HEK293 (cell line): ENCODE measurements around the gene SLC25A14.

Source experiments
- CTCF ChIA-PET: fragments of 350-600 bp; formaldehyde crosslinking; extraction: SDS; loops from one replicate; lab custom pipeline; 2021; ENCODE audit warnings: antibody characterized with exemption; lab: Yijun Ruan, JAX
- POLR2A ChIA-PET: fragments of 300-600 bp; formaldehyde crosslinking; extraction: SDS; loops from one replicate; lab custom pipeline; 2020; ENCODE audit warnings: antibody characterized with exemption, inconsistent platforms; lab: Yijun Ruan, JAX
- H3K27ac ChIP-seq: fragments of 200-500 bp; sonication (Bioruptor generic); 2 replicates; pipeline ENCODE4 v1.5.1; 2014; ENCODE audit warnings: low read depth, low read length, control low read depth, inconsistent platforms; ENCODE audit errors: extremely low read depth
- H3K36me3 ChIP-seq, 2 experiments: fragments of 200-500 bp in 1 of 2; sonication (Bioruptor generic) in 1 of 2; 1 replicate in 1 of 2; 2 replicates in 1 of 2; pipeline ENCODE4 v1.5.1; 2014 to 2017; ENCODE audit warnings: inconsistent platforms in 2 of 2, low read length in 2 of 2; ENCODE audit not compliant: control insufficient read depth in 2 of 2, insufficient read depth in 1 of 2
- H3K4me1 ChIP-seq: fragments of 200-500 bp; sonication (Bioruptor generic); 2 replicates; pipeline ENCODE4 v1.5.1; 2014; ENCODE audit warnings: mild to moderate bottlenecking, low read length, inconsistent platforms; ENCODE audit not compliant: control insufficient read depth, insufficient read depth
- H3K4me3 ChIP-seq: 2 replicates; pipeline ENCODE4 v1.5.1; 2011; ENCODE audit warnings: low read depth, mild to moderate bottlenecking, control low read depth, low read length, moderate library complexity
- H3K9me3 ChIP-seq: fragments of 200-500 bp; sonication (Bioruptor generic); 2 replicates; pipeline ENCODE4 v1.5.1; 2014; ENCODE audit warnings: low read depth, low read length, inconsistent platforms; ENCODE audit not compliant: control insufficient read depth, insufficient read depth
- KLF10 ChIP-seq: fragments of 450-650 bp; IDR thresholded peaks from 2 replicates; pipeline ENCODE4 v1.5.1; 2018; ENCODE audit warnings: missing biosample characterization, mild to moderate bottlenecking, missing genetic modification characterization
- SP7 ChIP-seq: fragments of 450-650 bp; formaldehyde crosslinking; IDR thresholded peaks from 2 replicates; pipeline ENCODE4 v1.5.1; 2016; ENCODE audit warnings: missing biosample characterization, missing genetic modification characterization
- ZBTB21 ChIP-seq: fragments of 450-650 bp; formaldehyde crosslinking; IDR thresholded peaks from 2 replicates; pipeline ENCODE4 v1.5.1; 2017; ENCODE audit warnings: missing biosample characterization, missing genetic modification characterization
- ZNF223 ChIP-seq: fragments of 450-650 bp; formaldehyde crosslinking; IDR thresholded peaks from 2 replicates; pipeline ENCODE4 v1.5.1; 2016; ENCODE audit warnings: missing biosample characterization, missing genetic modification characterization
- ZNF529 ChIP-seq: fragments of 450-650 bp; formaldehyde crosslinking; IDR thresholded peaks from 2 replicates; pipeline ENCODE4 v1.5.1; 2017; ENCODE audit warnings: missing genetic modification characterization, missing biosample characterization; ENCODE audit not compliant: insufficient replicate concordance
- ZNF558 ChIP-seq: fragments of 450-650 bp; formaldehyde crosslinking; IDR thresholded peaks from 2 replicates; pipeline ENCODE4 v1.5.1; 2016; ENCODE audit warnings: missing biosample characterization, missing genetic modification characterization
- ZNF585B ChIP-seq: fragments of 450-650 bp; formaldehyde crosslinking; IDR thresholded peaks from 2 replicates; pipeline ENCODE4 v1.5.1; 2016; ENCODE audit warnings: missing biosample characterization, missing genetic modification characterization
- ZNF624 ChIP-seq: fragments of 450-650 bp; formaldehyde crosslinking; IDR thresholded peaks from 2 replicates; pipeline ENCODE4 v1.5.1; 2017; ENCODE audit warnings: missing biosample characterization, missing genetic modification characterization
- ZNF629 ChIP-seq: fragments of 450-650 bp; formaldehyde crosslinking; IDR thresholded peaks from 2 replicates; pipeline ENCODE4 v1.5.1; 2017; ENCODE audit warnings: missing biosample characterization, missing genetic modification characterization
- ZNF76 ChIP-seq: fragments of 450-650 bp; formaldehyde crosslinking; IDR thresholded peaks from 2 replicates; pipeline ENCODE4; 2016; ENCODE audit warnings: low read depth, missing biosample characterization, missing genetic modification characterization, borderline replicate concordance
- ZNF776 ChIP-seq: fragments of 450-650 bp; formaldehyde crosslinking; IDR thresholded peaks from 2 replicates; pipeline ENCODE4 v1.5.0; 2017; ENCODE audit warnings: missing biosample characterization, missing genetic modification characterization, borderline replicate concordance
- ZXDB ChIP-seq: fragments of 450-650 bp; formaldehyde crosslinking; IDR thresholded peaks from 2 replicates; pipeline ENCODE4 v1.5.1; 2016; ENCODE audit warnings: missing biosample characterization, missing genetic modification characterization
- TF ChIP-seq, protein P1 (sequence below): fragments of 450-650 bp; formaldehyde crosslinking; IDR thresholded peaks from 2 replicates; pipeline ENCODE4 v1.5.1; 2016; ENCODE audit warnings: missing biosample characterization, missing genetic modification characterization
- TF ChIP-seq, protein P2 (sequence below): fragments of 450-650 bp; formaldehyde crosslinking; IDR thresholded peaks from 2 replicates; pipeline ENCODE4 v1.5.1; 2016; ENCODE audit warnings: missing biosample characterization, missing genetic modification characterization
- TF ChIP-seq, protein P3 (sequence below): fragments of 450-650 bp; formaldehyde crosslinking; IDR thresholded peaks from 2 replicates; pipeline ENCODE4 v1.5.1; 2016; ENCODE audit warnings: missing biosample characterization, missing genetic modification characterization

The SLC25A14 gene

DNA sequence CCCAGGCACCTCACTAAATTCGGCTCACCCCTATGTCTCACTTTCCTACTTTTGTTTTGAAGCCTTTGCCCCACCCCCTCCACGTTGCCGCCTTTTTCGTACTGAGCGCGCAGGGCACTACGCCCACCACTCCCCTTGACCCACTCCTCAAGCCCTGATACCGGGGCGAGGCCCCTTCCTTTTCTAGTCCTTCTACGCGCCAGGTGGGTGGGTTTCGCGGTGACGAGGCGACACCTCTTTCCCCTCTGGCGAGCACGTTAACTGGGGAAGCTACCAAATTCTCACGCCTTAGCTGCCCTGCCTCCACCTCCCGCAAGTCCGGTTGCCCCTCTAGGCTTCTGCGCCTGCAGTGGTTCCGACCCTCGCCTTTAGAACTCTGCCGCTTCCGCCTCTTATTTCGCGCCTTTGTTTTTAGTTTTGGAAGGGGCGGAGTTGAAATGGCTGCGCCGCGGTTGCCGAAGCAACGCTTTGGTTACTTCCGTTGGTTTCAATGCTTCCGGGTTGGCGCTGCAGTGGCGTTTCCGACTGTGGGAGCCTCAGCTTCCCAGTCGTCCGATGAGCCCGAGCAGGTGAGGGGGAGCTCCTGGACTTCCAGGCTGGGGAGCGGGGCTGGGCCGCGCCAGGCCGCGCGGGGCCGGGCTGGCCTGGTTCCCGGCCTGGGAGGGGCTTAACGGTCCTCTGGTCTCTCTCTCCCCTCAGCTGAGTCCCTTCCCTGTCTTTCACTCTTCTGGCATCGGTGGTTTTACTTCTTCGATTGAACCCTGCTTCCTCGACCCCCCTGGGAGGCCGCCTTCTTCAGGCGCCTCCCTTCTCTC is at the start of gene SLC25A14 (continued):
- TF ChIP-seq, protein P1, sequence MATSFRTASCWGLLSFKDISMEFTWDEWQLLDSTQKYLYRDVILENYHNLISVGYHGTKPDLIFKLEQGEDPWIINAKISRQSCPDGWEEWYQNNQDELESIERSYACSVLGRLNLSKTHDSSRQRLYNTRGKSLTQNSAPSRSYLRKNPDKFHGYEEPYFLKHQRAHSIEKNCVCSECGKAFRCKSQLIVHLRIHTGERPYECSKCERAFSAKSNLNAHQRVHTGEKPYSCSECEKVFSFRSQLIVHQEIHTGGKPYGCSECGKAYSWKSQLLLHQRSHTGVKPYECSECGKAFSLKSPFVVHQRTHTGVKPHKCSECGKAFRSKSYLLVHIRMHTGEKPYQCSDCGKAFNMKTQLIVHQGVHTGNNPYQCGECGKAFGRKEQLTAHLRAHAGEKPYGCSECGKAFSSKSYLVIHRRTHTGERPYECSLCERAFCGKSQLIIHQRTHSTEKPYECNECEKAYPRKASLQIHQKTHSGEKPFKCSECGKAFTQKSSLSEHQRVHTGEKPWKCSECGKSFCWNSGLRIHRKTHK = no peak
- TF ChIP-seq, protein P2, sequence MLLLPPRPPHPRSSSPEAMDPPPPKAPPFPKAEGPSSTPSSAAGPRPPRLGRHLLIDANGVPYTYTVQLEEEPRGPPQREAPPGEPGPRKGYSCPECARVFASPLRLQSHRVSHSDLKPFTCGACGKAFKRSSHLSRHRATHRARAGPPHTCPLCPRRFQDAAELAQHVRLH (tag by site-specific recombination) = no peak
- no peak for TF ChIP-seq KLF10
- 0 out of 2 replicates have a peak, but pooled peaks have one; percentile 40 for TF ChIP-seq ZNF629 (tag by site-specific recombination)

DNA sequence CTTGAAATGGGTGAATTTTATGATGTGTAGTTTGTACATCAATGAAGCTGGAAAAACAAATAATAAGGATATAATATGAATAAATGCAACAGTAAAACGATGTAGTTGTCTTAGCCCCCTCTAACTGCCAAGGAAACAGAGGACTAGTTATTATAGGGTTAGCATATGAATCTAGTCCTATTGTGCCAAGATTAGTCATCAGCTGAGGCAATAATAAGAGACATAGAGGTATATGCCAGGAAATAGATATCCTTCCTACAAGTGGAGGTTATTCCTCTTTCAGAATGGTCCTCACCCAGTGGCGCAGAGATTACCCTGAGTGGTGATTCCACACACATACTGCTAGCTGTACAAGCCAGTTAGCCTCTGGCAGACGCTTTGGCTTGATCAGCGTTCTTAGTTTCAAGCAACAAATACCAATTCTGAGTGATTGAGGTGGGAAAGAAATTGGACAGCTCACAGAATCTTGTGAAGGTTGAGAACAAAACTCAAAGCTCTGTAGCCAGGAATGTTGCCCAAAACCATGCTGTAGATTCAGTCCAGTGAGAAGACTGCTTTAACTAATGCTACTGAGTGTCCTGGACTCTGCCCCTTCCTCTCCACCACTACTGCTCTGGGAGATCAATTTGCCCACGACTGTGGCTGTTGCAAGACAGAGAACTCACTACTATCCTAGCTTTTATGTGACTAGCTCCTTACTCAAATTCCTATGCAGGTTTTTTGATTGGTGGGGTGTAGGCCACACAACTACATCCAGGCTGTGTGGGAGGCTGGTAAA is 44.0 kb upstream of the SLC25A14 start:
- no peaks in the 10 kb centered on the region for H3K36me3 ChIP-seq
- no peak for TF ChIP-seq ZNF76 (tag by site-specific recombination)
- no peak overlapping the region for H3K27ac ChIP-seq
- ChIA-PET CTCF (interaction anchor here (0.8 kb wide), 1 partner anchor 35 kb away, joined by 3 read pairs; no protein-coding TSS in a partner anchor), POLR2A (no interaction called here)
- H3K4me3 ChIP-seq = no peak overlapping the region
- 0 out of 2 replicates have a peak, but pooled peaks cover 2% of the 10 kb centered on the region for H3K4me1 ChIP-seq
- H3K9me3 ChIP-seq = no peaks in the 10 kb centered on the region

DNA sequence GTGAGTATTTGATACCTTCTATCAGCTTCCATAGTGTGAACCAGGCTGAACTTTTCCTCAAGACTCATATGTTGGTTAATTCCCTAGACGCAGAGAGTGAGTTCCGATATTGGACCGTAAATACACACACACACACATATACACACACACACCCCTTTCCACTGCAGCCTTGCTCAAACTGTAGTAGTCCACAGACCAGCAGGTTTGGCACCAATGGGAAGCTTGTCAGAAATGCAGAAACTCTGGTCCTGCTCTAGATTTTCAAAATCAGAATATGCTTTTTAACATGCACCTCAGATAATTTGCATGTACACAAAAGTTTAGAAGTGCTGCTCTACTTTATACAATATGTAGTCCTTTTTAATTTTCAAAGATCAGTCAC is 43.4 kb upstream of the SLC25A14 start:
- POLR2A ChIA-PET = no interaction called here

DNA sequence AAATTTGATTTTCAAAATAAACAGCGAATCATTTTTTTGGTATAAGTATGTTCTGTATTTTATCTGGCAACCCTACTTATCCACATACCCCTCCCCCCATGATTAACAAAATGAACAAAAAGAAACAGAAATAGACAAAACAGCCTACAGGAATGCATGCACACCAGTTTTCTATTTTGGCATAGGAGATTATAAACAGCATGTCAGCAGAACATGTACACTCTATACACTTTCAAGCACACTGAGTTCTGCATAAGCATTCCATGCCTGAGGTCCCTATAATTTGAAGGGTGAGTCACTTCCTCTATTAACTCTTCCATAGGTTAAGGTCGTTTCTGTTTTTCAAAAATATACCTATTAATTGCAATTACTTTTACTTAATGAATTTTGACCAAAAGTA is 43.0 kb upstream of the SLC25A14 start:
- H3K4me3 ChIP-seq = no peak overlapping the region
- H3K27ac ChIP-seq = no peak overlapping the region
- no peaks in the 10 kb centered on the region for H3K9me3 ChIP-seq
- CTCF ChIA-PET = interaction anchor here (0.9 kb wide), 1 partner anchor 12 kb away, joined by 3 read pairs; no protein-coding TSS in a partner anchor
- H3K4me1 ChIP-seq = 0 out of 2 replicates have a peak, but pooled peaks cover 2% of the 10 kb centered on the region
- H3K36me3 ChIP-seq = no peaks in the 10 kb centered on the region
- TF ChIP-seq SP7 (tag by site-specific recombination) (peak; percentile 42; the same call in 1 of the 2 replicates), ZNF76 (tag by site-specific recombination) (no peak), ZXDB (tag by site-specific recombination) (no peak)
- POLR2A ChIA-PET = no interaction called here

More for the DNA sequence above, 43.4 kb upstream of the SLC25A14 start:
- Histone ChIP-seq H3K4me3 (no peak overlapping the region), H3K4me1 (0 out of 2 replicates have a peak, but pooled peaks cover 2% of the 10 kb centered on the region), H3K9me3 (no peaks in the 10 kb centered on the region), H3K27ac (no peak overlapping the region)
- CTCF ChIA-PET = no interaction called here
- no peak for TF ChIP-seq ZNF585B (tag by site-specific recombination)
- no peak for TF ChIP-seq ZBTB21
- TF ChIP-seq ZNF624 (tag by site-specific recombination) = no peak
- TF ChIP-seq ZNF223 (tag by site-specific recombination) = no peak
- TF ChIP-seq ZNF776 (tag by site-specific recombination) = no peak
- TF ChIP-seq ZNF529 (tag by site-specific recombination) = no peak
- no peak for TF ChIP-seq ZNF558
- TF ChIP-seq, protein P3, sequence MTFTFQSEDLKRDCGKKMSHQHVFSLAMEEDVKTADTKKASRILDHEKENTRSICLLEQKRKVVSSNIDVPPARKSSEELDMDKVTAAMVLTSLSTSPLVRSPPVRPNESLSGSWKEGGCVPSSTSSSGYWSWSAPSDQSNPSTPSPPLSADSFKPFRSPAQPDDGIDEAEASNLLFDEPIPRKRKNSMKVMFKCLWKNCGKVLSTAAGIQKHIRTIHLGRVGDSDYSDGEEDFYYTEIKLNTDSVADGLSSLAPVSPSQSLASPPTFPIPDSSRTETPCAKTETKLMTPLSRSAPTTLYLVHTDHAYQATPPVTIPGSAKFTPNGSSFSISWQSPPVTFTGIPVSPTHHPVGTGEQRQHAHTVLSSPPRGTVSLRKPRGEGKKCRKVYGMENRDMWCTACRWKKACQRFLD (tag by site-specific recombination) = no peak
- TF ChIP-seq, all 188 proteins: peak for 0
- no peaks in the 10 kb centered on the region for H3K36me3 ChIP-seq
